DND-41 (cell line): ENCODE results near the gene TGIF2.

Experiments used
- CTCF ChIP-seq: IDR thresholded peaks from 2 replicates; pipeline ENCODE4 v1.5.1; 2012; ENCODE audit warnings: borderline replicate concordance, low read length, moderate library complexity, mild to moderate bottlenecking; ENCODE audit not compliant: poor library complexity, severe bottlenecking; ENCODE audit errors: extremely low read depth
- EZH2 ChIP-seq: IDR thresholded peaks from 3 replicates; pipeline ENCODE4 v1.6.1; 2012; ENCODE audit warnings: borderline replicate concordance, low read depth, mild to moderate bottlenecking, moderate library complexity, low read length, inconsistent platforms; ENCODE audit not compliant: severe bottlenecking

GRCh38 chr20:36582322-36582721, 8.9 kb downstream of the TGIF2 start:
- TF ChIP-seq CTCF, result no peak
- TF ChIP-seq EZH2, result no peak
